AG04449 (cell line): ENCODE data around the gene ZNF780B.

ENCODE experiments used
- CTCF ChIA-PET: fragments of 350-600 bp; formaldehyde crosslinking; extraction: SDS; loops from one replicate; lab custom pipeline; 2021; ENCODE audit warnings: antibody characterized with exemption; lab: Yijun Ruan, JAX
- POLR2A ChIA-PET: fragments of 400-600, 350-600 bp; formaldehyde crosslinking; extraction: SDS; loops from one replicate; lab custom pipeline; 2020; ENCODE audit warnings: antibody characterized with exemption, inconsistent platforms; lab: Yijun Ruan, JAX
- DNase-seq: peaks from one replicate; pipeline ENCODE4 v3.0.0-alpha.2; 2010; ENCODE audit warnings: low read depth, low spot score
- H3K4me3 ChIP-seq: 2 replicates; pipeline ENCODE4 v1.5.1; 2011; ENCODE audit warnings: low read depth, mild to moderate bottlenecking, control low read depth, low read length
- CTCF ChIP-seq: IDR thresholded peaks from one replicate; pipeline ENCODE4 v1.5.1; 2011; ENCODE audit warnings: mild to moderate bottlenecking, moderate library complexity, low read length, control low read depth, inconsistent platforms; ENCODE audit not compliant: insufficient read depth; ENCODE audit errors: missing control alignments

ZNF780B gene

GRCh38 chr19:40055832-40056504, at the start of gene ZNF780B:
ZNF780B (minus strand) TSS chr19:40056231; CDS start chr19:40050332, 5,899 bp downstream.
- no peak for TF ChIP-seq CTCF
- POLR2A ChIA-PET = interaction anchor here (1.2 kb wide), 1 partner anchor 85 kb away, joined by 4 read pairs; the partner anchor contains the start of gene PSMC4
- CTCF ChIA-PET = no interaction called here
- no peak for DNase-seq
- H3K4me3 ChIP-seq = peak within 1 kb of the TSS; percentile 91

- H3K4me3 ChIP-seq = no peak overlapping the region
- ChIA-PET POLR2A (no interaction called here), CTCF (no interaction called here)
- TF ChIP-seq CTCF = no peak
- DNase-seq = no peak
Measured at GRCh38 chr19:40104754-40105153, 48.7 kb upstream of the ZNF780B start.

- ChIA-PET POLR2A (no interaction called here), CTCF (no interaction called here)
- no peak for TF ChIP-seq CTCF
- no peak overlapping the region for H3K4me3 ChIP-seq
- DNase-seq = no peak
Measured at GRCh38 chr19:40103600-40103999, 47.6 kb upstream of the ZNF780B start.

GRCh38 chr19:40101813-40102212, 45.8 kb upstream of the ZNF780B start:
- TF ChIP-seq CTCF = no peak
- H3K4me3 ChIP-seq = no peak overlapping the region
- POLR2A ChIA-PET = no interaction called here
- DNase-seq = no peak
- CTCF ChIA-PET = interaction anchor here (0.8 kb wide), 1 partner anchor 63 kb away, joined by 3 read pairs; no protein-coding TSS in a partner anchor

- ChIA-PET POLR2A (no interaction called here), CTCF (no interaction called here)
- no peak overlapping the region for H3K4me3 ChIP-seq
- DNase-seq = no peak
- TF ChIP-seq CTCF = no peak
Measured at GRCh38 chr19:40093416-40093815, 37.4 kb upstream of the ZNF780B start.

GRCh38 chr19:40091205-40092129, 35.4 kb upstream of the ZNF780B start:
- TF ChIP-seq CTCF = no peak
- H3K4me3 ChIP-seq = peak overlapping the region; percentile 85
- no peak for DNase-seq
- CTCF ChIA-PET = no interaction called here
- POLR2A ChIA-PET = interaction anchor here (0.9 to 1.0 kb wide), 2 partner anchors 18 to 57 kb away, joined by 3 to 4 read pairs; no protein-coding TSS in a partner anchor
